ENCODE results near the gene DCPS.

DNA sequence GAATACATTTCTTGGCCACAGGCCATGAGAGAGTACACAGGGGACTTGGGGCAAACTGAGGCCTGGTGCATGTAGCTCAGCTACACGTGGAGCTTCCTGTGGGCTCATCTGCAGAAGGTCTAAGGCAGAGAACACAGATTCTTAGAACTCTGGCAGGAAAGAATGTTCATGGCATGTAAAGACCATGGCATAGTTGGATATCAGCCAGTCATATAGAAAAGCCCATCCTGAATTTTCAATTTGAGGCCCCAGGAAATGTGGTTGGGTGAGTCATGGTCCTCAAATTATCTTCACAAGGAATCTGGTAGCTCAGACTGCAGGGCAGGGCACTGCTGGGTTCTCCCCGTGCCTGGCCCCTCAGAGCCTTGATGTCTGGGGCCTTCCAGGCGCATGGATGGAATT lies 37.9 kb downstream of the DCPS start:
- TF ChIP-seq, protein P1, sequence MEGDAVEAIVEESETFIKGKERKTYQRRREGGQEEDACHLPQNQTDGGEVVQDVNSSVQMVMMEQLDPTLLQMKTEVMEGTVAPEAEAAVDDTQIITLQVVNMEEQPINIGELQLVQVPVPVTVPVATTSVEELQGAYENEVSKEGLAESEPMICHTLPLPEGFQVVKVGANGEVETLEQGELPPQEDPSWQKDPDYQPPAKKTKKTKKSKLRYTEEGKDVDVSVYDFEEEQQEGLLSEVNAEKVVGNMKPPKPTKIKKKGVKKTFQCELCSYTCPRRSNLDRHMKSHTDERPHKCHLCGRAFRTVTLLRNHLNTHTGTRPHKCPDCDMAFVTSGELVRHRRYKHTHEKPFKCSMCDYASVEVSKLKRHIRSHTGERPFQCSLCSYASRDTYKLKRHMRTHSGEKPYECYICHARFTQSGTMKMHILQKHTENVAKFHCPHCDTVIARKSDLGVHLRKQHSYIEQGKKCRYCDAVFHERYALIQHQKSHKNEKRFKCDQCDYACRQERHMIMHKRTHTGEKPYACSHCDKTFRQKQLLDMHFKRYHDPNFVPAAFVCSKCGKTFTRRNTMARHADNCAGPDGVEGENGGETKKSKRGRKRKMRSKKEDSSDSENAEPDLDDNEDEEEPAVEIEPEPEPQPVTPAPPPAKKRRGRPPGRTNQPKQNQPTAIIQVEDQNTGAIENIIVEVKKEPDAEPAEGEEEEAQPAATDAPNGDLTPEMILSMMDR (IDR thresholded peaks at IDR 0.05): no peak
- TF ChIP-seq, protein P2, sequence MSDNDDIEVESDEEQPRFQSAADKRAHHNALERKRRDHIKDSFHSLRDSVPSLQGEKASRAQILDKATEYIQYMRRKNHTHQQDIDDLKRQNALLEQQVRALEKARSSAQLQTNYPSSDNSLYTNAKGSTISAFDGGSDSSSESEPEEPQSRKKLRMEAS (CRISPR knock-in tag; IDR thresholded peaks at IDR 0.05): no peak
- TF ChIP-seq, protein P3, sequence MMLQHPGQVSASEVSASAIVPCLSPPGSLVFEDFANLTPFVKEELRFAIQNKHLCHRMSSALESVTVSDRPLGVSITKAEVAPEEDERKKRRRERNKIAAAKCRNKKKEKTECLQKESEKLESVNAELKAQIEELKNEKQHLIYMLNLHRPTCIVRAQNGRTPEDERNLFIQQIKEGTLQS (CRISPR knock-in tag; conservative IDR thresholded peaks at IDR 0.05): no peak
- TF ChIP-seq KAT7 (CRISPR knock-in tag; IDR thresholded peaks at IDR 0.05; ENCODE audit: borderline replicate concordance) (no peak), NR3C1 (CRISPR knock-in tag; conservative IDR thresholded peaks at IDR 0.05; ENCODE audit: low read depth) (no peak)
- TF ChIP-seq, protein P4, sequence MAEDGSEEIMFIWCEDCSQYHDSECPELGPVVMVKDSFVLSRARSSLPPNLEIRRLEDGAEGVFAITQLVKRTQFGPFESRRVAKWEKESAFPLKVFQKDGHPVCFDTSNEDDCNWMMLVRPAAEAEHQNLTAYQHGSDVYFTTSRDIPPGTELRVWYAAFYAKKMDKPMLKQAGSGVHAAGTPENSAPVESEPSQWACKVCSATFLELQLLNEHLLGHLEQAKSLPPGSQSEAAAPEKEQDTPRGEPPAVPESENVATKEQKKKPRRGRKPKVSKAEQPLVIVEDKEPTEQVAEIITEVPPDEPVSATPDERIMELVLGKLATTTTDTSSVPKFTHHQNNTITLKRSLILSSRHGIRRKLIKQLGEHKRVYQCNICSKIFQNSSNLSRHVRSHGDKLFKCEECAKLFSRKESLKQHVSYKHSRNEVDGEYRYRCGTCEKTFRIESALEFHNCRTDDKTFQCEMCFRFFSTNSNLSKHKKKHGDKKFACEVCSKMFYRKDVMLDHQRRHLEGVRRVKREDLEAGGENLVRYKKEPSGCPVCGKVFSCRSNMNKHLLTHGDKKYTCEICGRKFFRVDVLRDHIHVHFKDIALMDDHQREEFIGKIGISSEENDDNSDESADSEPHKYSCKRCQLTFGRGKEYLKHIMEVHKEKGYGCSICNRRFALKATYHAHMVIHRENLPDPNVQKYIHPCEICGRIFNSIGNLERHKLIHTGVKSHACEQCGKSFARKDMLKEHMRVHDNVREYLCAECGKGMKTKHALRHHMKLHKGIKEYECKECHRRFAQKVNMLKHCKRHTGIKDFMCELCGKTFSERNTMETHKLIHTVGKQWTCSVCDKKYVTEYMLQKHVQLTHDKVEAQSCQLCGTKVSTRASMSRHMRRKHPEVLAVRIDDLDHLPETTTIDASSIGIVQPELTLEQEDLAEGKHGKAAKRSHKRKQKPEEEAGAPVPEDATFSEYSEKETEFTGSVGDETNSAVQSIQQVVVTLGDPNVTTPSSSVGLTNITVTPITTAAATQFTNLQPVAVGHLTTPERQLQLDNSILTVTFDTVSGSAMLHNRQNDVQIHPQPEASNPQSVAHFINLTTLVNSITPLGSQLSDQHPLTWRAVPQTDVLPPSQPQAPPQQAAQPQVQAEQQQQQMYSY (CRISPR knock-in tag; IDR thresholded peaks at IDR 0.05): no peak
